IMR-90 (cell line): ENCODE results near the gene ZNF503. TPM values are rescaled to one million over a fixed set of nuclear protein-coding genes. Genes with fewer than 3 reads are reported as not detected.

Source experiments
- ATAC-seq: fragments of 200-7000 bp; cut with Tn5 transposase; 2 replicates; pipeline ENCODE4 v1.9.1; 2020; ENCODE audit warnings: low read depth, mild to moderate bottlenecking, moderate library complexity
- BruUV-seq: library from RNA; stranded (reverse); fragments of 400-500 nt; replicated peaks from 2 replicates; lab custom pipeline; 2021; lab: Mats Ljungman, UMichigan
- CTCF ChIA-PET: fragments of 300-600 bp; formaldehyde crosslinking; extraction: SDS; loops from one replicate; lab custom pipeline; 2021; ENCODE audit warnings: antibody characterized with exemption; lab: Yijun Ruan, JAX
- POLR2A ChIA-PET: fragments of 300-600 bp; sonication (Branson Sonifier 250); formaldehyde crosslinking; loops from one replicate; lab custom pipeline; 2022; ENCODE audit warnings: antibody characterized with exemption; ENCODE audit not compliant: unreplicated experiment; lab: Charles Lee
- DNase-seq: peaks from one replicate; pipeline ENCODE4 v3.0.0; 2013
- H2AFZ ChIP-seq: replicated peaks from 2 replicates; pipeline ENCODE3; 2013; ENCODE audit warnings: low read length, mild to moderate bottlenecking; ENCODE audit not compliant: poor library complexity
- H2AK5ac ChIP-seq: 2 replicates; pipeline ENCODE4 v1.6.1; 2013; ENCODE audit warnings: low read depth, low read length, inconsistent platforms
- H2AK9ac ChIP-seq: replicated peaks from 2 replicates; pipeline ENCODE3; 2013; ENCODE audit warnings: mild to moderate bottlenecking, low read depth, low read length, moderate library complexity; ENCODE audit not compliant: poor library complexity
- H2BK120ac ChIP-seq: 2 replicates; pipeline ENCODE4 v1.6.1; 2013; ENCODE audit warnings: low read depth, low read length, inconsistent platforms
- H2BK15ac ChIP-seq: 3 replicates; pipeline ENCODE4 v1.6.1; 2013; ENCODE audit warnings: low read depth, low read length, inconsistent platforms
- H2BK20ac ChIP-seq: 2 replicates; pipeline ENCODE4 v1.6.1; 2013; ENCODE audit warnings: low read depth, mild to moderate bottlenecking, inconsistent platforms, low read length, moderate library complexity
- H2BK5ac ChIP-seq: 2 replicates; pipeline ENCODE4 v1.6.1; 2013; ENCODE audit warnings: mild to moderate bottlenecking, low read depth, low read length, inconsistent platforms; ENCODE audit not compliant: poor library complexity, severe bottlenecking
- H3K14ac ChIP-seq: replicated peaks from 2 replicates; pipeline ENCODE4 v1.6.1; 2013; ENCODE audit warnings: low read depth, low read length, inconsistent platforms
- H3K18ac ChIP-seq: 2 replicates; pipeline ENCODE4 v1.6.1; 2013; ENCODE audit warnings: low read depth, low read length, control low read depth
- H3K23ac ChIP-seq: 2 replicates; pipeline ENCODE4 v1.6.1; 2013; ENCODE audit warnings: low read depth, low read length, inconsistent platforms
- H3K27ac ChIP-seq: 2 replicates; pipeline ENCODE4 v1.5.1; 2013; ENCODE audit warnings: mild to moderate bottlenecking, control low read depth, low read length; ENCODE audit not compliant: insufficient read depth
- H3K27me3 ChIP-seq: 2 replicates; pipeline ENCODE4 v1.6.1; 2013; ENCODE audit warnings: low read length; ENCODE audit not compliant: control insufficient read depth, insufficient read depth
- H3K36me3 ChIP-seq: 2 replicates; pipeline ENCODE4 v1.6.1; 2013; ENCODE audit warnings: low read length, mixed read lengths; ENCODE audit not compliant: control insufficient read depth, insufficient read depth
- H3K4ac ChIP-seq: 2 replicates; pipeline ENCODE4 v1.6.1; 2013; ENCODE audit warnings: low read depth, low read length, inconsistent platforms
- H3K4me1 ChIP-seq: 2 replicates; pipeline ENCODE4 v1.6.1; 2013; ENCODE audit warnings: low read length, mixed read lengths; ENCODE audit not compliant: control insufficient read depth, insufficient read depth
- H3K4me2 ChIP-seq: 2 replicates; pipeline ENCODE4 v1.6.1; 2013; ENCODE audit warnings: low read depth, mild to moderate bottlenecking, control low read depth, low read length, moderate library complexity
- H3K4me3 ChIP-seq: 2 replicates; pipeline ENCODE4 v1.5.1; 2013; ENCODE audit warnings: low read depth, mild to moderate bottlenecking, control low read depth, low read length, moderate library complexity; ENCODE audit not compliant: insufficient read depth
- H3K56ac ChIP-seq: 2 replicates; pipeline ENCODE4 v1.6.1; 2013; ENCODE audit warnings: low read length, inconsistent platforms; ENCODE audit not compliant: insufficient read depth; ENCODE audit errors: extremely low read depth
- H3K79me1 ChIP-seq, 2 experiments: 2 replicates each; pipeline ENCODE4 v1.6.1; 2013; ENCODE audit warnings: low read length in 2 of 2, inconsistent platforms in 1 of 2, low read depth in 1 of 2
- H3K9ac ChIP-seq: 2 replicates; pipeline ENCODE4 v1.6.1; 2013; ENCODE audit warnings: low read depth, low read length, control low read depth
- H3K9me1 ChIP-seq: 2 replicates; pipeline ENCODE4 v1.6.1; 2013; ENCODE audit warnings: low read length, inconsistent platforms; ENCODE audit not compliant: insufficient read depth
- H3K9me3 ChIP-seq: 2 replicates; pipeline ENCODE4 v1.6.1; 2013; ENCODE audit warnings: low read length; ENCODE audit not compliant: control insufficient read depth, insufficient read depth
- H4K20me1 ChIP-seq: 2 replicates; pipeline ENCODE4 v1.6.1; 2013; ENCODE audit warnings: low read length, inconsistent platforms; ENCODE audit not compliant: insufficient read depth
- H4K5ac ChIP-seq: 2 replicates; pipeline ENCODE4 v1.6.1; 2013; ENCODE audit warnings: mild to moderate bottlenecking, low read depth, low read length, control low read depth
- H4K8ac ChIP-seq, 2 experiments: 2 replicates each; pipeline ENCODE4 v1.6.1; 2013; ENCODE audit warnings: low read depth in 2 of 2, low read length in 2 of 2, control low read depth in 1 of 2, inconsistent platforms in 1 of 2
- H4K91ac ChIP-seq: 2 replicates; pipeline ENCODE4 v1.6.1; 2013; ENCODE audit warnings: low read depth, low read length, inconsistent platforms; ENCODE audit not compliant: insufficient read depth
- BHLHE40 ChIP-seq: fragments of 150-350 bp; IDR thresholded peaks from 2 replicates; pipeline ENCODE4 v1.6.1; 2016; ENCODE audit warnings: mild to moderate bottlenecking, low read depth, low read length
- CTCF ChIP-seq: conservative IDR thresholded peaks from 2 replicates; pipeline ENCODE4 v1.5.1; 2012; ENCODE audit warnings: mild to moderate bottlenecking, low read depth, low read length, improper control_type of control experiment
- FOS ChIP-seq: fragments of 150-350 bp; IDR thresholded peaks from 2 replicates; pipeline ENCODE4 v1.6.1; 2016; ENCODE audit warnings: low read depth, low read length
- MAZ ChIP-seq: IDR thresholded peaks from 2 replicates; pipeline ENCODE4 v1.6.1; 2012; ENCODE audit warnings: low read depth, mild to moderate bottlenecking, low read length, improper control_type of control experiment, moderate library complexity, borderline replicate concordance
- NFE2L2 ChIP-seq: fragments of 150-350 bp; IDR thresholded peaks from 2 replicates; pipeline ENCODE4 v1.6.1; 2016; ENCODE audit warnings: low read depth, mild to moderate bottlenecking, low read length
- RFX5 ChIP-seq: IDR thresholded peaks from 2 replicates; pipeline ENCODE4 v1.8.0; 2012; ENCODE audit warnings: low read depth, mild to moderate bottlenecking, low read length, moderate library complexity
- WGBS, 2 experiments: methylation state at CpG; one replicate each; pipeline versions ENCODE4 v1.1.5 to v1.1.7; 2013; ENCODE audit warnings: missing lambda C conversion rate in 2 of 2; ENCODE audit not compliant: insufficient read length in 1 of 2; ENCODE audit errors: extremely low coverage in 2 of 2; 5-methylcytosine and 5-hydroxymethylcytosine counted together
- dilution Hi-C: fragments of 300-500 bp; cut with HindIII; formaldehyde crosslinking; loops from one replicate; pipeline ENCODE4 v1.14.3; 2018; ENCODE audit warnings: low sequenced_read_pairs; ENCODE audit not compliant: unreplicated experiment
- in situ Hi-C: fragments of 300-500 bp; cut with MboI; formaldehyde crosslinking; loops from 3 replicates; pipeline ENCODE4 v1.14.3; 2019; ENCODE audit warnings: low sequenced_read_pairs, inconsistent platforms, mixed read lengths
- intact Hi-C: fragments of 100-400 bp; cut with micrococcal nuclease; formaldehyde crosslinking; loops from 2 replicates; pipeline ENCODE4 v1.10.0; 2022
- polyA plus RNA-seq, 3 experiments: library from polyadenylated mRNA; depleted of rRNA; stranded (reverse); fragments of >200 nt; gene quantifications; 2 replicates each; pipeline ENCODE4 v1.2.3, GENCODE V29; 2012; ENCODE audit warnings: low replicate concordance in 1 of 3
- total RNA-seq: library from RNA; depleted of rRNA; stranded (reverse); fragments of >200 nt; gene quantifications from 2 replicates; pipeline ENCODE4 v1.2.3, GENCODE V29; 2012

Gene ZNF503
- total and polyA plus RNA-seq, 2 of the 4 experiments (the other 2 are of a cell fraction) = 0.36 to 5.8 TPM

- Histone ChIP-seq H3K9me3 (no peaks in the 10 kb centered on the region), H3K4ac (no peak overlapping the region), H3K9me1 (no peaks in the 10 kb centered on the region), H2BK5ac (no peak overlapping the region), H4K8ac (no peak overlapping the region), H4K91ac (no peak overlapping the region), H3K18ac (no peak overlapping the region), H3K4me2 (no peak overlapping the region), H4K5ac (no peak overlapping the region), H3K4me3 (no peak overlapping the region), H4K20me1 (no peaks in the 10 kb centered on the region), H2AK5ac (no peak overlapping the region), H3K36me3 (no peaks in the 10 kb centered on the region), H2BK20ac (no peak overlapping the region), H2BK120ac (no peak overlapping the region), H2AFZ (no peak overlapping the region), H3K27ac (no peak overlapping the region), H3K14ac (no peak overlapping the region), H3K79me1 (no peaks in the 10 kb centered on the region), H2AK9ac (no peak overlapping the region), H3K4me1 (no peaks in the 10 kb centered on the region), H2BK15ac (no peak overlapping the region), H3K56ac (no peak overlapping the region), H3K23ac (no peak overlapping the region), H3K9ac (no peak overlapping the region), H3K27me3 (peaks cover 28% of the 10 kb centered on the region)
- no peak for DNase-seq
- dilution Hi-C loops = no loop called here
- WGBS, 2 experiments = 33% methylated on average over 1 of the region's 4 CpGs; no CpG with 5 or more reads in 1 of the 2 experiments
- no peak for ATAC-seq
- POLR2A ChIA-PET = no interaction called here
- in situ Hi-C loops = loop anchor here (25.0 kb wide), 3 partner anchors 619 to 1569 kb away; no protein-coding TSS in a partner anchor
- CTCF ChIA-PET = no interaction called here
- TF ChIP-seq NFE2L2 (no peak), CTCF (no peak), MAZ (no peak), BHLHE40 (no peak), FOS (no peak), RFX5 (no peak)
- intact Hi-C loops = no loop called here
- no TSS peak for BruUV-seq
These were observed 16.7 kb upstream of the ZNF503 start for GRCh38 chr10:75418293-75418692.
